ENCODE data around the gene AXDND1. TPM values are rescaled to one million over a fixed set of nuclear protein-coding genes. Genes with fewer than 3 reads are reported as not detected.
"Not testable (repeated sequence)": the region's sequence is repeated elsewhere in the genome, so short reads cannot be mapped to it uniquely, and the experiment has no call there.

The AXDND1 gene
- total RNA-seq, 1 donor from 2014 or later: 0.50 TPM

DNA sequence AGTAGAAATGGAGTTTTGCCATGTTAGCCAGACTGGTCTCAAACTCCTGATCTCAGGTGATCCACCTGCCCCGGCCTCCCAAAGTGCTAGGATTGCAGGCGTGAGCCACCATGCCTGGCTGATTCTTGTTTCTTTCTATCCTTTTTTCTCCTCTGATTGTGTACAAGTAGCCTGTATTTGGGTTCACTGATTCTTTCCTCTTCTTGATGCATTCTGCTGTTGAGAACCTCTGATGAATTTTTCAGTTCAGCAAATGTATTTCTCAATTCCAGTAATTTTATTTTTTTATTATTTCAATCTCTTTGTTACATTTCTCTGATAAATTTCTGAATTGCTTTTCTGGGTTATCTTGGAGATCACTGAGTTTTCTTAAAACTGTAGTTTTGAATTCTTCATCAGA, 58.8 kb downstream of the AXDND1 start:
- no peak overlapping the region for H3K4me3 ChIP-seq (ENCODE audit: low read depth, low read length)
- H3K27me3 ChIP-seq (ENCODE audit: control insufficient read depth, insufficient read depth, low read length): no peaks in the 10 kb centered on the region
- H3K36me3 ChIP-seq (ENCODE audit: control insufficient read depth, insufficient read depth, low read length): no peaks in the 10 kb centered on the region
- TF ChIP-seq, protein P1, sequence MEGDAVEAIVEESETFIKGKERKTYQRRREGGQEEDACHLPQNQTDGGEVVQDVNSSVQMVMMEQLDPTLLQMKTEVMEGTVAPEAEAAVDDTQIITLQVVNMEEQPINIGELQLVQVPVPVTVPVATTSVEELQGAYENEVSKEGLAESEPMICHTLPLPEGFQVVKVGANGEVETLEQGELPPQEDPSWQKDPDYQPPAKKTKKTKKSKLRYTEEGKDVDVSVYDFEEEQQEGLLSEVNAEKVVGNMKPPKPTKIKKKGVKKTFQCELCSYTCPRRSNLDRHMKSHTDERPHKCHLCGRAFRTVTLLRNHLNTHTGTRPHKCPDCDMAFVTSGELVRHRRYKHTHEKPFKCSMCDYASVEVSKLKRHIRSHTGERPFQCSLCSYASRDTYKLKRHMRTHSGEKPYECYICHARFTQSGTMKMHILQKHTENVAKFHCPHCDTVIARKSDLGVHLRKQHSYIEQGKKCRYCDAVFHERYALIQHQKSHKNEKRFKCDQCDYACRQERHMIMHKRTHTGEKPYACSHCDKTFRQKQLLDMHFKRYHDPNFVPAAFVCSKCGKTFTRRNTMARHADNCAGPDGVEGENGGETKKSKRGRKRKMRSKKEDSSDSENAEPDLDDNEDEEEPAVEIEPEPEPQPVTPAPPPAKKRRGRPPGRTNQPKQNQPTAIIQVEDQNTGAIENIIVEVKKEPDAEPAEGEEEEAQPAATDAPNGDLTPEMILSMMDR (IDR thresholded peaks at IDR 0.05; ENCODE audit: insufficient read depth, low read length, poor library complexity, severe bottlenecking): no peak
- no peak for DNase-seq (ENCODE audit: low read depth)

DNA sequence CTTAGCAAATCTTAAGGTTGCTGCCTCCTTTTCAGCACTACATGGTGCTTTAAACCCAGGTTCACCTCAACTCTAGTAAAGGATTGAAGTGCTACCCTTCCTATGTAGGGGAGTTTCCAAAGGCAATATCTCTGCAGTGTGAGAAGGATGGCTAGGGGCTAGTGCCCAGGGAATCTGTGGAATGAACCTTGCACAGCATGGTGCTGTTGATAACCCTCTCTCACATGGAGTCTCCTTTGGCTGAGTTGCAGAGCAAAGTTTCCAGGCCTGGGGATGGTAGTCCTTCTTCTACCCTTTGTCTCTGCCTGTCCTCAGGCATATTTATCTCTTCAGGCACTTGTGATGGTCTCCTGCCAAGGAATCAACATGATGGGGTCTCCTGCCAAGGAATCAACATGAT, 59.4 kb downstream of the AXDND1 start:
- TF ChIP-seq, protein P1 (IDR thresholded peaks at IDR 0.05; ENCODE audit: insufficient read depth, low read length, poor library complexity, severe bottlenecking): no peak
- no peak for DNase-seq (ENCODE audit: low read depth)
- H3K36me3 ChIP-seq (ENCODE audit: control insufficient read depth, insufficient read depth, low read length): no peaks in the 10 kb centered on the region
- no peaks in the 10 kb centered on the region for H3K27me3 ChIP-seq (ENCODE audit: control insufficient read depth, insufficient read depth, low read length)
- no peak overlapping the region for H3K4me3 ChIP-seq (ENCODE audit: low read depth, low read length)

DNA sequence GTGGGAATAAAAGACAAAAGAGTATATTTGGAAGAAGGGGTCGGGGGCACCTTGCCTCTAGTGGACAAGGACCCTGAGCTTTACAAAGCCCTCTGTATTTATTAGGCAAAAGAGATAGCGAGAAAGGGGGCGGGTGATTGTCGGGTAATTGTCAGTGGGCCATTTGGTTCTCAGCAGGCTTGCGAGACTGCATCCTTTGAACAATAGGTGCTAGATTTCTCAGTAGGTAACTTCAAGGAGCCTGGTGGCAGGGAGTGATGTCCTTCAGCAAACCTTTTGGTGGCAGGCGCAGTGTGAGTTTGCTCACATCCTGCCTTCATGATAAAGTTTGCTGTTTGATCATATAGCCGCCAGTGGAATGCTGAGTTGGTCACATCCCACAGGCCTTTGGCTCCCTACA, 71.4 kb downstream of the AXDND1 start:
- H3K4me3 ChIP-seq (ENCODE audit: low read depth, low read length): no peak overlapping the region
- DNase-seq (ENCODE audit: low read depth): no peak
- no peaks in the 10 kb centered on the region for H3K36me3 ChIP-seq (ENCODE audit: control insufficient read depth, insufficient read depth, low read length)
- no peaks in the 10 kb centered on the region for H3K27me3 ChIP-seq (ENCODE audit: control insufficient read depth, insufficient read depth, low read length)
- TF ChIP-seq, protein P1 (IDR thresholded peaks at IDR 0.05; ENCODE audit: insufficient read depth, low read length, poor library complexity, severe bottlenecking): no peak

DNA sequence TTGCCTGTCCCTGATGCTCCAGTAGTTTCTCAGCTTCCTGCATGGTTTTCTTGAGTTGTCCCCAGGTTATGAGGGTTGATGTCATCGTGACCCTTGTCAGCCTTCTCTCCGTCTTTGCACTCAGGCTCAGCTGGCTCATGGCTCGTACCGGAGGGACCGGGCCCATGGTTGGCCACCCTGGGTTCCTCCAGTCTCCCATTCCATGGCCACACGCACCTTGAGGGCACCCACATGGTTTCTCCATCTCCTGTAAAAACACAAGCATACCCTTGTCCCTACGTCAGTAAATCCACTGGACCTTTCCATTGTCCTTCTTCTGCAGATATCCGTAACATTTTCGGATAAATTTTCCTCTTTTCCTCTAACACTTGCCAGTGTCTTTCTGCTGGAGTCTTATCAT, 73.9 kb downstream of the AXDND1 start:
- not testable (repeated sequence) for H3K27me3 ChIP-seq (ENCODE audit: control insufficient read depth, insufficient read depth, low read length); DNase-seq (ENCODE audit: low read depth); H3K4me3 ChIP-seq (ENCODE audit: low read depth, low read length); H3K36me3 ChIP-seq (ENCODE audit: control insufficient read depth, insufficient read depth, low read length)

DNA sequence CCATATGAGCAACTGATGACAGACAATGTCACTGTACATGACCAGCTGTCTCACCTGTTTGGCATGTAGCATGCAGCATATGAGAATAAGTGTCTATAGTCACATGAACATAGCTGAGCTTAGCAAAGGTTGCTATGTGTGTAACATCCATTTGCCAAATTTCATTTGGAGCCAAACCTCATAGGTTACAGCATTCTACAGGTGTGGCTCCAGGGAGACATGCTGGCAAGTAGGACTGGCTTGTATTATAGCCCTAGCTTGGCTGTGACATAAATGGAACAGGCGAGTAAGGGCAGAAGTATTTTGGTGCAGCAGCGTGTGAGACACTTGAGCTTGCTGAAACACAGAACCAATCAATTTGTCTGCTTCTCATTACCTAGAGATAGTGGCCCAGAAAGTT, 74.5 kb downstream of the AXDND1 start:
- H3K4me3 ChIP-seq (ENCODE audit: low read depth, low read length); H3K27me3 ChIP-seq (ENCODE audit: control insufficient read depth, insufficient read depth, low read length); H3K36me3 ChIP-seq (ENCODE audit: control insufficient read depth, insufficient read depth, low read length); DNase-seq (ENCODE audit: low read depth): not testable (repeated sequence)

DNA sequence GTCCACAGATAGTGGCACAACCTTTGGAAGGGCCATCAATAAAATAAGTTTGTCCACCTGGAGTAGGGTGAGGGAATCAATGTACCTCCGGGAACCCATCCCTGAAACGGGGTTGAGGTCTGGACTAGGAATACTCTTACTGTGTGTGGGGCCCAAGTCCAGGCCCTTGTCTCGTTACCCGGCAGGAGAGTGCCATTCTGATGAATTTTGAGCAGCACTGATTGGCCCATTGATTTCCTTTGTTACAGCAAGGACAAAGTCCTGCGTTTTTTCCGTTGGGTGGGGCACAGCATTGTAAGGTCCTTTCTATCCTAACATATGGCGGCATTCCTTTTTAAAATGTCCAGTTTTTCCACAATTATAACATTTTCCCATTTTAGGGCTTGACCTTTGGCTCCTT, 75.2 kb downstream of the AXDND1 start:
- Histone ChIP-seq H3K4me3 (ENCODE audit: low read depth, low read length) (no peak overlapping the region), H3K36me3 (ENCODE audit: control insufficient read depth, insufficient read depth, low read length) (no peaks in the 10 kb centered on the region), H3K27me3 (ENCODE audit: control insufficient read depth, insufficient read depth, low read length) (no peaks in the 10 kb centered on the region)
- no peak for DNase-seq (ENCODE audit: low read depth)
- TF ChIP-seq, protein P1 (IDR thresholded peaks at IDR 0.05; ENCODE audit: insufficient read depth, low read length, poor library complexity, severe bottlenecking): no peak

DNA sequence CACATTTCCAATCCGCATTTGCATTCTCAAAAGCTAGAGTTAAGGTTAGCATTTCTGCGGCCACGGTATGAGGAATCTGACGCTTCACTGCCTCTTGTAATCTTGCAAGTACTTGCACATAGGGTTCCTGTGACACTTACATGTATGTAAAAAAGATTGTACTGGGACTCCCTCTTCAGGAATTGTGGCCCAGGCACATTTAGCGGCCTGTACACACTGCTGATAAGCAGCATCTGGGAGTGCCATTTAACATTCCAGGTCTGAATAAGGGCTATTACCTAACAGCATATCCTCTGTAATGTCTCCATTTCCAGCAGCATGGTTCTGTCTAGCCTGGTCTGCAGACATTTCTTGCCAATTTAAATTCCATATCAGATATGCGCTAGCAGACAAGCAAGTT, 75.7 kb downstream of the AXDND1 start:
- TF ChIP-seq, protein P1 (IDR thresholded peaks at IDR 0.05; ENCODE audit: insufficient read depth, low read length, poor library complexity, severe bottlenecking): no peak
- no peak for DNase-seq (ENCODE audit: low read depth)
- Histone ChIP-seq H3K4me3 (ENCODE audit: low read depth, low read length) (no peak overlapping the region), H3K36me3 (ENCODE audit: control insufficient read depth, insufficient read depth, low read length) (no peaks in the 10 kb centered on the region), H3K27me3 (ENCODE audit: control insufficient read depth, insufficient read depth, low read length) (no peaks in the 10 kb centered on the region)

DNA sequence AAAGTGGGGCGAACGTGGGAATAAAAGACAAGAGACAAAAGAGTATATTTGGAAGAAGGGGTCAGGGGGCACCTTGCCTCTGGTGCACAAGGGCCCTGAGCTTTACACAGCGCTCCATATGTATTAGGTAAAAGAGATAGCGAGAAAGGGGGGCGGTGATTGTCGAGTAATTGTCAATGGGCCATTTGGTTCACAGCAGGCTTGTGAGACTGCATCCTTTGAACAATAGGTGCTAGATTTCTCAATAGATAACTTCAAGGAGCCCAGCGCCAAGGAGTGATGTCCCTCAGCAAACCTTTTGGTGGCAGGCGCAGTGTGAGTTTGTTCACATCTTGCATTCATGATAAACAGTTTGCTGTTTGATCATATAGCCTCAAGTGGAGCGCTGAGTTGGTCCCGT, 77.1 kb downstream of the AXDND1 start:
- not testable (repeated sequence) for H3K27me3 ChIP-seq (ENCODE audit: control insufficient read depth, insufficient read depth, low read length); H3K4me3 ChIP-seq (ENCODE audit: low read depth, low read length); DNase-seq (ENCODE audit: low read depth); H3K36me3 ChIP-seq (ENCODE audit: control insufficient read depth, insufficient read depth, low read length)
